Activated CD4-positive, CD25-positive, alpha-beta regulatory T cell treated with anti-CD3 and anti-CD28 coated beads, Interleukin-2, amount 50 U/mL, for 24 hours (primary cell): ENCODE results near the gene KRTAP4-6.
A peak's percentile ranks its signal among the peaks of the same experiment; 100 is the strongest.
"Not testable (repeated sequence)": the region's sequence is repeated elsewhere in the genome, so short reads cannot be mapped to it uniquely, and the experiment has no call there.

ENCODE experiments used
- ATAC-seq, 2 donors: fragments of 150-1000 bp; cut with Tn5 transposase; one replicate each; pipeline ENCODE4 v1.10.0; 2021; ENCODE audit warnings: mild to moderate bottlenecking in 1 of 2, moderate library complexity in 1 of 2

The KRTAP4-6 gene

DNA sequence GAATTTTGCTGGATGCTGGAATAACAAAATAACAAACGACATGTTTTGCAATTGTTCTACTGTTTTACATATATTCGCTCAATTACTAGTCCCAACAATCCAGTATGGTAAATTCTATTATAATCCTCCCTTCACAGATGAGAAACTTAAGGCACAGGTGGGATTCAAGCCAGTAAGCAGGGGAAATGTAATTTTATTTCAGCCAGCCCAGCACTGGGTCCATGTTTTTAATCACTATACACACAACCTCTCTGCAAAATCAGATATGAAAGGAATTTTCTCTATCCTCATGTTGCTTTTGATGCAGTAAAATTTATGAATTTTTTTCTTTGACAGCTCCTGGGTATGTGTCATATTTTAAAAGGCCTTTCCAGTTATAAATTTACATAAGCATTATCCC lies 4.9 kb upstream of the KRTAP4-6 start:
- ATAC-seq: no peak

DNA sequence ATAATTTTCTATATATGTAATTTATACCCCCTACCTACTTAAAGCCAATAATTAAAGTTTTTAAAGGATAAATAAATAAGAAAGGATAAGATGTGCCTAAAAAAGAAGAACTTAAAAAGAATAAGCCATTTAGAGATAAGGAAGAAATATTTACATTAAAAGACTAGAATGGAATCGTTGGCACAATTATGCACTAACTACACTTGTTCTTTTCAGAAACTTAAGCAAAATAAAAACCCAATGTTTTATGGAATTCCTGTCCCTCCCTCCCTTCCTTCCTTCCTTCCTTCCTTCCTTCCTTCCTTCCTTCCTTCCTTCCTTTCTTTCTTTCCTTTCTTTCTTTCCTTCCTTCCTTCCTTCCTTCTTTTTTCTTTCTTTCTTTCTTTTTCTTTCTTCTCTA lies 4.5 kb upstream of the KRTAP4-6 start:
- ATAC-seq: no peak

- ATAC-seq: no peak
These were observed 1.0 kb upstream of the KRTAP4-6 start for GRCh38 chr17:41141361-41141760.

- ATAC-seq: not testable (repeated sequence)
These were observed 479 bp downstream of the KRTAP4-6 start for GRCh38 chr17:41139865-41140264.

GRCh38 chr17:41133880-41134735 lies 6.2 kb downstream of the KRTAP4-6 start:
- ATAC-seq: no peak

GRCh38 chr17:41131979-41132378 lies 8.4 kb downstream of the KRTAP4-6 start:
- peak in 1 of 2 donors; percentile 51 for ATAC-seq

DNA sequence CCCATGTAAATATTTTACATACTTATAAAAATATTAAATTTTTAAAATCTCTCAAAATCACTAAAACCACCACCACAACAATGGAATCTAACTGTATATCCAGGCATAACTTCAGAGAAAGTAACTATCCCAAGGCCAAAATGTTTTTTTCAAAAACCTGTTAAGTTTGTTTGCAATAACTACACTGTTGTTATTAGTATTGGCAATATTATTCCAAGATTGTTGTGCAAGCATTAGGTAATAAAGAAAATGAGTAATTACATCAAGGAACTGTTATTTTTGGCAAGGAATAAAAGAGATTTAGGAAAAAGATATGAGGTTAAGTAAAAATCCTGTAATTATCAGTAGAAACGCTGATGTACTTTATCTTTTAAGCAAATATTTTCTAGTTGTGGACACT lies 13.0 kb downstream of the KRTAP4-6 start:
- ATAC-seq: no peak

GRCh38 chr17:41126412-41126811 lies 13.9 kb downstream of the KRTAP4-6 start:
- no peak for ATAC-seq

GRCh38 chr17:41125064-41125463 lies 15.3 kb downstream of the KRTAP4-6 start:
- no peak for ATAC-seq

DNA sequence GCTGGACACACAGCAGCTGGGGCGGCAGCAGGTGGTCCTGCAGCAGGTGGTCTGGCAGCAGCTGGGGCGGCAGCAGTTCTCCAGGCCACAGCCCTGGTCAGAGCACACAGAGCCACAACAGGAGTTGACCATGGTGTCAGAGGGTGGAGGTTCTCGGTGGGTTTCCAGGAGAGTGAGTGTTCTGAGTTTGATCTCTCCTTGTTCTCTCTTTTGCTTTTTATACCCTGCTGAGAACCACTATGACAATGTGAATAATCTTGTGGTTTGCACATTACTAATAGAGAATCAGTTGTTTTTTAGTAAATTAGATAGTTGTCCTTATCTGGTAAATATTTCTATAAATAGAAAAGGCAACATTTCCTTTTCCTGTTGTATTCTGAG lies 16.4 kb downstream of the KRTAP4-6 start, which contains the start of gene KRTAP4-12:
TSS of gene KRTAP4-12 (minus strand) at position 192 of the 381 bp plus-strand sequence. CDS start at position 132, 60 bp downstream.
- ATAC-seq: not testable (repeated sequence)

GRCh38 chr17:41123292-41123990 lies 16.9 kb downstream of the KRTAP4-6 start:
- ATAC-seq: not testable (repeated sequence)

DNA sequence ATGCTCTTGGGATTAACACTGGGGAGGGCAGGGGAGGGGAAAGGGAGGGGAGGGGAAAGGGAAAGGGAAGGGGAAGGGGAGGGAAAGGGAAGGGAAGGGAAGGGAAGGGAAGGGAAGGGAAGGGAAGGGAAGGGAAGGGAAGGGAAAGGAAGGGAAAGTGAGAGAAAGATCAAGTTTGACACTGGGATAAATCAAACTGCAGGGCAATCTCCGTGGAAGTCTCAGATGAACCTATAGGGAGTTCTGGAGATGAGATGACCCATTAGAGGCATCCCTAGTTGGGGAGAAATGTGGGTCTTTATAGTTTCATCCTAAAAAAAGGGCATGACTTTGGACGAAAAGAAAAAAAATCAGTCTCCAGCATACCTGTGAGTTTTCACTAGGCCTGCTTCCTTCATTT lies 18.6 kb downstream of the KRTAP4-6 start:
- no peak for ATAC-seq

DNA sequence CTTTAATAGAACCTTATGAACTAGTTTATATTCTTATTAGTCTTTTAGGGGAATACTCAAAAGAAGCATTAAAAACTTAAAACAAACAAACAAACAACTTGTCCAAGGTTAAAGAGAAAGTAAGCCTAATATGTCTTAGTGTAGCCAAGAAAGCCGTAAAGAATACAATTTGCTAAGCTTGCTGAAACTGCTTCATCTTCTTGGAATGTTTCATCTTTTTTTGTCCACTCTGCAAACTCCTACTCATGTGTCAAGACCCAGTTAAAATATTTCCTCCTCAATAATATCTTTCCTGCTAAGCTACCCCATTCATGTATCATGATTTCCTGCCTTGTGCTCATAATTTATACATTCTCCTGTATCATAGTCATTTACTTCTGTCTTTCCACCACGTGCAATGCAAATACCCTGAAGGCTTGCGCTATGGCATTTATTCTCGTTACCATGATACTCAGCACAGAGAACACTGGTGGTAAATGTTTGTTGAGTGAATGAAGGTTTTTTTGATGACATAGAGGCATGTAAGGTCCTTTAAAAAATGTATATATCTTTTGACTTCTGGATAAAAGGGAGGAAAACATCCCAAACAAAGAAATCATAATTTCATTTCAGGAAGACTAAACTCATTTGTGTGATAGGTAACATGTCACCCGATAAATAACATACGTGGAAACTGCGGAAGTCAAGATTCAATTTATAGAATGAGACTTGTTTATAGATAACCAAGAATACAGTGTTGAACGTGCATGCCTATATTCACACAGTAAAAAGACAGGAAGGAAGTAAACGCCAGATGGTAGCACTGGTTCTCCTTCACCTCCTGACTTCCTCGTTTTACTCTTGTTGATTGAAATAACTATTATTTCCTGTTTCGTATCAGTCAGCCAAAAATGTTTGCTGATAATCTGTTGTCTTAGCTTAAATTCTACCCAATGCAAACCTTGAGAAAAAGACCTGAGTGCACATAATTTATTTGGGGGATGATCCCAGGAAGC lies 20.4 kb downstream of the KRTAP4-6 start:
- not testable (repeated sequence) for ATAC-seq

- ATAC-seq: no peak
These were observed 21.6 kb downstream of the KRTAP4-6 start for GRCh38 chr17:41118721-41119120.

GRCh38 chr17:41117846-41118386 lies 22.4 kb downstream of the KRTAP4-6 start, which contains the start of gene KRTAP4-11:
Gene KRTAP4-11, minus strand, starts transcription at chr17:41118373. Its CDS starts 58 bp downstream, at chr17:41118315.
- not testable (repeated sequence) for ATAC-seq

GRCh38 chr17:41116297-41116696 lies 24.0 kb downstream of the KRTAP4-6 start:
- no peak for ATAC-seq

DNA sequence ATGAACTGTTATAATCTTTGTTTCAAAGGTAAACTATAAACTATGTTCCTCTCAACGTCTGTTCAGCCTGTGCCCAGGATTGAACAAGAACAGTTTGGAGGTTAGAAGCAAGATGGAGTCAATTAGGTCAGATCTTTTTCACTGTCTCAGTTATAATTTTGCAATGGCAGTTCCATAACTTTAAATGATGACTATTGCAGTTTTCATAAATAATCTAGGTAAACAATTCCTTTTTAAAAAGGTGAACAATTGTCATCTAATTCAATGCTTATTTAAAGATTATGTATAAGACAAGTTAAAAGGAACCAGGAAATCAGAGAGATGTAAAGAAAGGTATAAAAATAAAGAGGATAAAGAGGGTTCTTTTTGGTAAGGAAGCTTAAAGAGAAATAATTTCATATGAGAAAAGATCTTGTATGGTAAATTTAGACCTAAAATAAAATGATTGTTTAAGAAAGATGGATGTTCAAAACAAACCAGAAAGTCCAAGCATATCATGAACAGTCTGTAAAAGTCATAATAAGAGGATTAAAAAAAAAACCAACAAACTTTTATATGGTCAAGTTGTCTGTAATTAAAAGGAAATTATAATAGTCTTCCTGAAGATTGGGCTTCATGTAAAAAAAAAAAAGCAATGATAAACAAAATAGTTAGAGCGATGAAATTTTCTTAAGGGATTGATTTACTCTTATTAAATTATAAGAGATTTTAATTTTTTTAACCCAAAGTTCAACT lies 29.0 kb downstream of the KRTAP4-6 start:
- no peak for ATAC-seq

- not testable (repeated sequence) for ATAC-seq
These were observed 31.5 kb downstream of the KRTAP4-6 start for GRCh38 chr17:41108728-41109386.

DNA sequence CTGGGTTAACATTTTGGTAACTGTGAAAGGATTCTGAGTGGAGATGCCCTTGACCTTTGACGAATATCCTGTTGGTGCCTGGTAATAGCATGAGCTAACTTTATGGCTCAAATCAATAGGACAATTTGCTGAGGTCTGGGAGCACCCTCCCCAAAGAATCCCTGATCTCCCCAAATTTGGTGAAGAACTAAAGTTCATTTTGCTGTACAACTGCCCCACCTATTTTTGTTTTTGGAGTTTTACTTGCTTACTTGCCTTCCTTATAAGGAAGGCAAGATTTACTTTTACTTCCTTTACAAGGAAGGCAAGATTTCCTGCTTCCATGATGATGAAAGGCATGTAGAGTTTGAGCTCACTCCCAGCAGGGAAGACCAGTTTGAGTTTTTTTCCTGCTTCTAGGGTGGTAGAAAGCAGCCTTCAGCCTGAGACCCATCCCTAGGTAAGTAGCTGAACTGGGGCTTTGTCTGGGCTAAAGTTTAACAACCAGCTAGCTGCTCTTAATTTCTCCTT lies 32.3 kb downstream of the KRTAP4-6 start:
- no peak for ATAC-seq

- not testable (repeated sequence) for ATAC-seq
These were observed 35.0 kb downstream of the KRTAP4-6 start, which contains the start of gene KRTAP4-9 for GRCh38 chr17:41105347-41105746. Gene KRTAP4-9, plus strand, starts transcription at chr17:41105389. Its CDS starts 0 bp downstream, at chr17:41105389.
